AG10803 (cell line): ENCODE results near the gene ATG7.

Experiments
- DNase-seq: peaks from one replicate; pipeline ENCODE4 v3.0.0; 2010; ENCODE audit warnings: low read depth
- H3K4me3 ChIP-seq: 2 replicates; pipeline ENCODE4 v1.5.1; 2011; ENCODE audit warnings: mild to moderate bottlenecking, low read length, control low read depth
- CTCF ChIP-seq: conservative IDR thresholded peaks from 2 replicates; pipeline ENCODE4 v1.5.1; 2011; ENCODE audit warnings: mild to moderate bottlenecking, low read length, control low read depth, inconsistent platforms

ATG7 gene

GRCh38 chr3:11564577-11565001 is 292.4 kb downstream of the ATG7 start:
- no peak overlapping the region for H3K4me3 ChIP-seq
- no peak for TF ChIP-seq CTCF
- no peak for DNase-seq

GRCh38 chr3:11565072-11565471 is 292.9 kb downstream of the ATG7 start:
- TF ChIP-seq CTCF = no peak
- DNase-seq = no peak
- H3K4me3 ChIP-seq = no peak overlapping the region

- no peak overlapping the region for H3K4me3 ChIP-seq
- no peak for TF ChIP-seq CTCF
- DNase-seq = no peak
Observed at GRCh38 chr3:11565492-11565891, 293.3 kb downstream of the ATG7 start.

- no peak for TF ChIP-seq CTCF
- no peak overlapping the region for H3K4me3 ChIP-seq
- no peak for DNase-seq
Observed at GRCh38 chr3:11565932-11566331, 293.7 kb downstream of the ATG7 start.

- TF ChIP-seq CTCF = no peak
- no peak overlapping the region for H3K4me3 ChIP-seq
- no peak for DNase-seq
Observed at GRCh38 chr3:11566478-11566877, 294.3 kb downstream of the ATG7 start.

- H3K4me3 ChIP-seq = no peak overlapping the region
- DNase-seq = no peak
- no peak for TF ChIP-seq CTCF
Observed at GRCh38 chr3:11566916-11567315, 294.7 kb downstream of the ATG7 start.

GRCh38 chr3:11567516-11568467 is 295.6 kb downstream of the ATG7 start:
- peak overlapping the region; percentile 52 for H3K4me3 ChIP-seq
- no peak for TF ChIP-seq CTCF
- DNase-seq = peak; percentile 84
